ENCODE results near the gene PGM2L1.

DNA sequence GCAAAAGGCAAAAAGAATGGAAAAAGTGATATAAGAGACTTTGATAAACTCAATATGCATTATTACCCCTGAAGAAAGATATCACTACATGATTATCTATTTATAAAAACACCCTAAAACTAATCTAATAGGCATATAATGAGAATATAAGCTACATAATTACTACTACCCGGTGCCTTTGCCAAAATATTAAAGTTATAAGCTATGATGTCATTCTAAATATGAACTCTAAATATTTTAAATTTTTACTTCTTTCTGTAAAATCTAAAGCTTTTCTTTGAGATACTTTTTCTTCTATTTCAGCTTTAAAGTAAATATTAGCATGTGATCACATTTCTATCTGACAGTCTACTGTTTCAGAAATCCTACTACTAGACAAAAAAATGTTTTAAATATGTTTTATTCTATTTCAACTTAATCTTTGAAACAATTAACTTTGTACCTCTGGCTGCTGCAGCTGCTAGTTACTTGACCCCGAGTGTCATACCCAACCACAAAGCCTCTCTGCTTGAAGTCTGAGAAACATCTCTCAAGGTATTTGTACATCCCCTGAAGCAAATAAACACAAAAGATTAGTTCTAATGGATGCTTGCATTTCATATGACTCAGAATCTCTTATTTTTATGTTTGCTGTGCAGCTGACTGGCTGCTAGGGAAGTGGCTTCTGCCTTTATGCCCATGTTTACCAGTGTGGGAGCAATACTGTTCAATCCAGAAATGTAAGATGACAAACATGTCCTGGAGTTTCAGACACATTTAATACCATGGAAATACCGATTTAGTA, 26.8 kb downstream of the PGM2L1 start:
- TF ChIP-seq RAD21 (IDR thresholded peaks at IDR 0.05; ENCODE audit: low read depth) (no peak), YY1 (IDR thresholded peaks at IDR 0.05; ENCODE audit: low read depth) (no peak), ZBTB7A (IDR thresholded peaks at IDR 0.05; ENCODE audit: low read depth) (no peak), EP300 (IDR thresholded peaks at IDR 0.05; ENCODE audit: borderline replicate concordance) (no peak), CREB1 (IDR thresholded peaks at IDR 0.05; ENCODE audit: low read depth) (no peak), FOXM1 (IDR thresholded peaks at IDR 0.05; ENCODE audit: borderline replicate concordance, low read depth) (no peak), TEAD4 (IDR thresholded peaks at IDR 0.05) (no peak), TAF1 (IDR thresholded peaks at IDR 0.05; ENCODE audit: low read depth) (no peak), NFIC (IDR thresholded peaks at IDR 0.05) (no peak)
- TF ChIP-seq, protein P1, sequence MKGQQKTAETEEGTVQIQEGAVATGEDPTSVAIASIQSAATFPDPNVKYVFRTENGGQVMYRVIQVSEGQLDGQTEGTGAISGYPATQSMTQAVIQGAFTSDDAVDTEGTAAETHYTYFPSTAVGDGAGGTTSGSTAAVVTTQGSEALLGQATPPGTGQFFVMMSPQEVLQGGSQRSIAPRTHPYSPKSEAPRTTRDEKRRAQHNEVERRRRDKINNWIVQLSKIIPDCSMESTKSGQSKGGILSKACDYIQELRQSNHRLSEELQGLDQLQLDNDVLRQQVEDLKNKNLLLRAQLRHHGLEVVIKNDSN (IDR thresholded peaks at IDR 0.05) = no peak
- TF ChIP-seq, protein P2, sequence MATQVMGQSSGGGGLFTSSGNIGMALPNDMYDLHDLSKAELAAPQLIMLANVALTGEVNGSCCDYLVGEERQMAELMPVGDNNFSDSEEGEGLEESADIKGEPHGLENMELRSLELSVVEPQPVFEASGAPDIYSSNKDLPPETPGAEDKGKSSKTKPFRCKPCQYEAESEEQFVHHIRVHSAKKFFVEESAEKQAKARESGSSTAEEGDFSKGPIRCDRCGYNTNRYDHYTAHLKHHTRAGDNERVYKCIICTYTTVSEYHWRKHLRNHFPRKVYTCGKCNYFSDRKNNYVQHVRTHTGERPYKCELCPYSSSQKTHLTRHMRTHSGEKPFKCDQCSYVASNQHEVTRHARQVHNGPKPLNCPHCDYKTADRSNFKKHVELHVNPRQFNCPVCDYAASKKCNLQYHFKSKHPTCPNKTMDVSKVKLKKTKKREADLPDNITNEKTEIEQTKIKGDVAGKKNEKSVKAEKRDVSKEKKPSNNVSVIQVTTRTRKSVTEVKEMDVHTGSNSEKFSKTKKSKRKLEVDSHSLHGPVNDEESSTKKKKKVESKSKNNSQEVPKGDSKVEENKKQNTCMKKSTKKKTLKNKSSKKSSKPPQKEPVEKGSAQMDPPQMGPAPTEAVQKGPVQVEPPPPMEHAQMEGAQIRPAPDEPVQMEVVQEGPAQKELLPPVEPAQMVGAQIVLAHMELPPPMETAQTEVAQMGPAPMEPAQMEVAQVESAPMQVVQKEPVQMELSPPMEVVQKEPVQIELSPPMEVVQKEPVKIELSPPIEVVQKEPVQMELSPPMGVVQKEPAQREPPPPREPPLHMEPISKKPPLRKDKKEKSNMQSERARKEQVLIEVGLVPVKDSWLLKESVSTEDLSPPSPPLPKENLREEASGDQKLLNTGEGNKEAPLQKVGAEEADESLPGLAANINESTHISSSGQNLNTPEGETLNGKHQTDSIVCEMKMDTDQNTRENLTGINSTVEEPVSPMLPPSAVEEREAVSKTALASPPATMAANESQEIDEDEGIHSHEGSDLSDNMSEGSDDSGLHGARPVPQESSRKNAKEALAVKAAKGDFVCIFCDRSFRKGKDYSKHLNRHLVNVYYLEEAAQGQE (IDR thresholded peaks at IDR 0.05; ENCODE audit: low read depth) = no peak
- TF ChIP-seq, protein P3, sequence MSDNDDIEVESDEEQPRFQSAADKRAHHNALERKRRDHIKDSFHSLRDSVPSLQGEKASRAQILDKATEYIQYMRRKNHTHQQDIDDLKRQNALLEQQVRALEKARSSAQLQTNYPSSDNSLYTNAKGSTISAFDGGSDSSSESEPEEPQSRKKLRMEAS (IDR thresholded peaks at IDR 0.05) = no peak
